Urothelium cell line (cell line): Measurements from ENCODE around the gene TEPSIN.

Experiments
- DNase-seq: peaks from one replicate; pipeline ENCODE4 v3.0.0; 2011; ENCODE audit warnings: low spot score, mixed read lengths
- FAIRE-seq: peaks from 2 replicates; lab custom pipeline; 2011; peaks lifted over from hg19 to GRCh38; lab: Jason Lieb, UNC

Gene TEPSIN

GRCh38 chr17:81238815-81239713 is at the start of gene TEPSIN, which contains the start of gene NDUFAF8:
TEPSIN (minus strand) TSS chr17:81239055; CDS start chr17:81239033, 22 bp downstream.
NDUFAF8 (plus strand) TSS chr17:81239318; CDS start chr17:81239364, 46 bp downstream.
- FAIRE-seq (peak; percentile 94), DNase-seq (peak; percentile 100)

- FAIRE-seq, result no peak
Measured at GRCh38 chr17:81287741-81288430, 49.0 kb upstream of the TEPSIN start.

GRCh38 chr17:81287152-81287551 is 48.3 kb upstream of the TEPSIN start:
- no peak for DNase-seq
- FAIRE-seq, result no peak

More at GRCh38 chr17:81287741-81288430, 49.0 kb upstream of the TEPSIN start:
- no peak for DNase-seq

GRCh38 chr17:81286491-81287145 is 47.8 kb upstream of the TEPSIN start:
- DNase-seq, result no peak
- FAIRE-seq, result no peak

- FAIRE-seq (no peak), DNase-seq (no peak)
Measured at GRCh38 chr17:81285894-81286293, 47.0 kb upstream of the TEPSIN start.

- DNase-seq (no peak), FAIRE-seq (no peak)
Measured at GRCh38 chr17:81285179-81285878, 46.5 kb upstream of the TEPSIN start.

GRCh38 chr17:81282876-81283275 is 44.0 kb upstream of the TEPSIN start:
- FAIRE-seq, result no peak
- no peak for DNase-seq

GRCh38 chr17:81282141-81282540 is 43.3 kb upstream of the TEPSIN start:
- FAIRE-seq, result peak; percentile 27
- no peak for DNase-seq

GRCh38 chr17:81280571-81280970 is 41.7 kb upstream of the TEPSIN start:
- DNase-seq (no peak), FAIRE-seq (no peak)

GRCh38 chr17:81279278-81280275 is 40.7 kb upstream of the TEPSIN start:
- FAIRE-seq, result no peak
- DNase-seq, result no peak

GRCh38 chr17:81278831-81279230 is 40.0 kb upstream of the TEPSIN start:
- peak; percentile 50 for FAIRE-seq
- no peak for DNase-seq

- FAIRE-seq (no peak), DNase-seq (no peak)
Measured at GRCh38 chr17:81277946-81278693, 39.3 kb upstream of the TEPSIN start.

GRCh38 chr17:81277421-81277820 is 38.6 kb upstream of the TEPSIN start:
- no peak for DNase-seq
- no peak for FAIRE-seq

GRCh38 chr17:81276781-81277180 is 37.9 kb upstream of the TEPSIN start:
- no peak for DNase-seq
- FAIRE-seq, result no peak

GRCh38 chr17:81274471-81274855 is 35.6 kb upstream of the TEPSIN start:
- FAIRE-seq, result no peak

GRCh38 chr17:81273698-81274470 is 35.0 kb upstream of the TEPSIN start:
- no peak for FAIRE-seq

More at GRCh38 chr17:81274471-81274855, 35.6 kb upstream of the TEPSIN start:
- no peak for DNase-seq

GRCh38 chr17:81272616-81273015 is 33.8 kb upstream of the TEPSIN start:
- no peak for DNase-seq

More at GRCh38 chr17:81273698-81274470, 35.0 kb upstream of the TEPSIN start:
- no peak for DNase-seq

GRCh38 chr17:81271226-81271625 is 32.4 kb upstream of the TEPSIN start:
- FAIRE-seq (no peak), DNase-seq (no peak)

More at GRCh38 chr17:81272616-81273015, 33.8 kb upstream of the TEPSIN start:
- peak; percentile 17 for FAIRE-seq
